Aortic smooth muscle cell (primary cell): ENCODE data around the gene INTS4. TPM values are rescaled to one million over a fixed set of nuclear protein-coding genes. Genes with fewer than 3 reads are reported as not detected.

ENCODE experiments used
- total RNA-seq: library from RNA; depleted of rRNA; stranded (reverse); fragments of >200 nt; gene quantifications from 2 replicates; pipeline ENCODE4 v1.2.3, GENCODE V29; 2014

Gene INTS4
- 30.0 and 31.8 TPM in 2 replicates for total RNA-seq

GRCh38 chr11:77994434-77995362 lies at the start of gene INTS4:
TSS of gene INTS4 (minus strand) at chr11:77994668. CDS start at chr11:77994643, 25 bp downstream.

GRCh38 chr11:78022397-78023396 lies 28.2 kb upstream of the INTS4 start, which contains the start of gene KCTD14:
TSS of gene KCTD14 (minus strand) at chr11:78023276. CDS start at chr11:78023249, 27 bp downstream.

Other genes starting within 250 kb of the INTS4 start
- gene RSF1, start 173.9 kb downstream of the INTS4 start, total RNA-seq, result 39.9 and 46.7 TPM in 2 replicates
- gene AAMDC, start 173.5 kb downstream of the INTS4 start, total RNA-seq, result 116 and 166 TPM in 2 replicates
- gene KCTD14, start 28.6 kb upstream of the INTS4 start, total RNA-seq, result 0.13 and 0.25 TPM in 2 replicates
- not detected in 2 replicates for gene THRSP, start 69.2 kb upstream of the INTS4 start, total RNA-seq
- gene NDUFC2, start 85.2 kb upstream of the INTS4 start, total RNA-seq, result 76.5 and 89.8 TPM in 2 replicates
- 23.3 and 39.1 TPM in 2 replicates for gene ALG8, start 145.0 kb upstream of the INTS4 start, total RNA-seq
- 7.9 and 8.6 TPM in 2 replicates for gene KCTD21, start 194.0 kb upstream of the INTS4 start, total RNA-seq
- 14.1 and 14.5 TPM in 2 replicates for gene USP35, start 194.3 kb upstream of the INTS4 start, total RNA-seq